Hematopoietic multipotent progenitor cell treated with erythropoietin and hydrocortisone succinate and interleukin-3 and kit ligand, for 8 days (in vitro differentiated cells): ENCODE data around the gene SLC9B2.
"Not testable (repeated sequence)": the region's sequence is repeated elsewhere in the genome, so short reads cannot be mapped to it uniquely, and the experiment has no call there.

Experiments
- DNase-seq: peaks from one replicate; pipeline ENCODE4 v3.0.0-alpha.2; 2015

SLC9B2 gene

DNA sequence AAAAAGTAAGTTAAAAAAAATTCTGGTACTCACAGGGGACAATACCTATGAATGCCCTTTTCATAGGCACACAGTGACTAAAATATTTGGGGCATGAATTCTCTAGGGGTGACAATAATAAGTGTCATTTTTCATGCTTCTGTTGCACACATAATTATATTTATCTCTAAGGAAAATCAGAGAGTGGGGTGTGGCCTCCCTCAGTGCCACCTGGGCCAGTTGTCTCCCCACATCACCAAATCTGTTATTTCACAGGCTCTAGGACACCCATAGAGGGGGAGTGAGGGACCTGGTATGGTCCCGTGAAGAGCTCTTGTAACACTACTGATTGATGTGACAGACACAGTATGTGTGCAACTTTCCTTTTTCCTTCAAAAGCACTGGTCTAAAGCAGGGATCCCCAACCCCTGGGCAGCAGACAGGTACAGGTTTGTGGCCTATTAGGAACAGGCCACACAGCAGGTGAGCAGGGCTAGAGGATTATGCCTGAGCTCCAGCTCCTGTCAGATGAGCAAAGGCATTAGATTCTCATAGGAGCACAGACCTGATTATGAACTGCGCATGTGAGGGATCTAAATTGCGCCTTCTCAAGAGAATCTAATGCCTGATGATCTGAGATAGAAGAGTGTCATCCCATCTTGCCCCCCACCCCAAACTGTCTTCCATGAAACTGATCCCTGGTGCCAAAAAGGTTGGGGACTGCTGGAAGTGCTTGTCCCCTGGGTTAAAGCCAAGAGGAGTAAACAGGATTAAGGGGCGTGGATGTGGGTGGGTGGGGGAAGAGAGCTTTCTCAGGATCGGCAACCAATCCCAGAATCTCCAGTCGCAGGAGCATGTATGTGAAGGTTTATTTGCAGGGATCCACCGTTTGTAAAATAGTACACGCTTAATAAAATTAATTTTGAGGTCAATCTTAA is 57.9 kb downstream of the SLC9B2 start:
- peak; percentile 38 for DNase-seq

DNA sequence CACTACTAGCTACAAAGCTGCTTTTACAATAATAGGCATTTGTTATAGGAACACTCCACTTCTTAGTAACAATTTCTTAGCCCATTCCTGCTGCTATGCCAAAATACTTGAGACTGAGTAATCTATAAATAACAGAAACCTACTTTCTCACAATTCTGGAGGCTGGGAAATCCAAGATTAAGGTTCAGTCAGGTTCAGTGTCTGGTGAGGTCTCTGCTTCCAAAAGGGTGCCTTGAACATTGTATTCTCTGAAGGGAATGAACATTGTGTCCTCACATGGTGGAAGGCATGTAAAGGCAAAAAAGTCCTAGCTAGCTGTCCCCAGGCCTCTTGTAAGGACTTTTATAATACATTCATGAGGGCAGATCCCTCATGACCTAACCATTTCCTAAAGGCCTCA is 64.0 kb downstream of the SLC9B2 start:
- DNase-seq: peak; percentile 77

DNA sequence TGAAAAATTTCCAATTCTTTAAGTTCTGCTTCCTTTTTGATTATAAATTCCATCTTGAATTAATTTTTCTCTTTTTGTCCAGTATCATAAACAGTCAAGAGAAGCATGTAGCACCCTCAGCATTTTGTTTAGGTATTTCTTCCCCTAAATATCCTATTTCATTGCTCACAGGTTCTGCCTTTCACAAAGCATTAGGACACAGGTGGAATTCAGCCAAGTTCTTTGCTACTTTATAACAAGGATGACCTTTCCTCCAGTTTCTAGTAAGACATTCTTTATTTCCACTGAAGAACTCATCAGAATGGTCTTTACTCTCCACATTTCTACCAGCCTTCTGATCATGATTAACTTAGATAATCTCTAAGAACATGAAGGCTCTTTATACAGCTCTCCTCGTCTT is 64.5 kb downstream of the SLC9B2 start:
- DNase-seq: peak; percentile 89

DNA sequence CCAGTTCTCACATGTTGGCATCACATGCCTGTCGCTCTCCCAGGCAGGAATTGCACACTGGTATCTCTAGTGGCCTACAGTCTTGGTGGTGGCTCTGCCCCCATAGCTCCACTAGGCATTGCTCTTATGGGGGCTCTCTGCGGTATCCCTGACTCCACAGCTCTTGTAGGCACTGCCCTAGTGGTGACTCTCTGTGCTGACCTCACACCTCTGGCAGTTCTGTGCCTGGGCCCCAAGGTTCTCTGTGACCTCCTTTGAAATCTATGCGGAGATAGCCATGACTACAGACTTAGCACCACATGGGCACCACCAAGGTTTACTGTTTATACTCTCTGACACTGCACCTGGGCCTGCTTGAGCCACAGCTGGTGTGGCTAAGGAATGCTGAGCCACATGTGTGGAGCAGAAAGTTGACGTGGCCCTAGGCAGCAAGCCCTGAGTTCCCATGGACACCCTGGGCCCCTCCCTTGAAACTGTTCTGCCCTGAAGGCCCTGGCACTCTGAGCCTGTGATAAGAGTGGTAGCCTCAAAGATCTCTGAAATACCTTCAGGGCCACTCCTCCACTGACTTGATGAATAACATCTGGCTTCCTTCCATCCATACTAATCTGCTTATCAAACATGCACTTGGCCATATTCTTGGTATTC is 65.1 kb downstream of the SLC9B2 start:
- DNase-seq: peak; percentile 99

DNA sequence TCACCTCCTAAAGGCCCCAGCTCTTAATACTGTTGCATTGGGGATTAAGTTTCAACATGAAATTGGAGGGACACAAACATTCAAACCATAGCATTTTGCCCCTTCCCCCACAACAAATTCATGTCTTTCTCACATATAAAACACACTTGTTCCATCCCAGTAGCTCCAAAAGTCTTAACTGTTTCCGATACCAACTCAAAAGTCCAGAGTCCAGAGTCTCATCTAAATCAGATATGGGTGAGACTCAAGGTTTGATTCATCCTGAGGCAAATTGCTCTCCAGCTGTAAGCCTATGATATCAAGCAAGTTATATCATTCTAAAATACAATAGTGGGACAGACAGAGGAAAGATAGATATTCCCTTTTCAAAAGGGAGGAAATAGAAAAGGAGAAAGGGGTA is 65.8 kb downstream of the SLC9B2 start:
- no peak for DNase-seq

DNA sequence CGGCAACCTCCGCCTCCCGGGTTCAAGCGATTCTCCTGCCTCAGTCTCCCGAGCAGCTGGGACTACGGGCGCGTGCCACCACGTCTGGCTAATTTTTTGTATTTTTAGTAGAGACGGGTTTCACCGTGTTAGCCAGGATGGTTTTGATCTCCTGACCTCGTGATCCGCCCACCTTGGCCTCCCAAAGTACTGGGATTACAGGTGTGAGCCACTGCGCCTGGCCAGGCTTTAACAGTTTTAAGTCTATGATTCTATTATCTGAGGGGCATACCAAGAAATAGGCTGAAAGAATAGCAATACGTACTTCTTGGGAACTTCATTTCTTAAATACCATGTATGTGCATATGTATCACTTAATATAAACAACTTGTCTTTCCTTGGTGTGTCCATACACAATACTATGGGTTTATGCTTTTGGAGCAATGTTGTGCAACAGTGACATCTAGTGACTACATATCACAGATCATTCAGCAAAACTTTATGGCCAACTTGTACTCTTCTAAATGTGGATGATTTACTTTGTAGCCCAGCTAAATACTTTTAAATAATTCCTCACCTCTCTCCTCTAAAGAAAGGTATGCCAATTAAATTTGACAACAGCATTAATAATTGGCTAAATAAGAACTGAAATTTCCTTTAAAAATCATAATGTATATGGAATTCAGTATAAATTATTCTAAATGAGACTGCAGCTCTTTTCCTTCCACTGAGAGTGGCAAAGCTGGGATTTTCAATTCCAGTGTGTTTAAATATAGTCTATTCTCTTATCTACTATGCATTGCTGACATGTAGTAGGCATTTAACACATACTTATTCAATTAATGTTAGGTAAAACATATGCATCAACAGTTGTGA is 67.5 kb downstream of the SLC9B2 start:
- DNase-seq: peak; percentile 89

DNA sequence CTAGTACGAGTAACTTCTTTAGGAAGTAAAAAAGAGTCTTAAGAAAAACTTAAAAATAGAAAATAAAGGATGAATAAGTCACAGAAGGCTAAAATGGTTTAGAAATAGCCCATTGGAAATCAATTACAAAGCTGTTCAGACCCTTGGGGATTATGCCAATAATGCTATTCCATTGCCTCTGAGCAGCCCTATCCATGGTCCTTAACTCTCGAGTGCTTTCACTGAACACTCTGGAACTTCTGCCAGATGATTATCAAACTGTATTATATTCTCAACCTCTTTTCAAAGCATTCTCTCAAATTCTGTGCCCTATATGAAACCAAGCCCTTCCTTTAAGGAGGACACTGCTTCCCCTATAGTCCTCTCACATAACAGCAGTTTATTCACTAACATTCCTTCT is 74.0 kb downstream of the SLC9B2 start:
- DNase-seq: no peak

DNA sequence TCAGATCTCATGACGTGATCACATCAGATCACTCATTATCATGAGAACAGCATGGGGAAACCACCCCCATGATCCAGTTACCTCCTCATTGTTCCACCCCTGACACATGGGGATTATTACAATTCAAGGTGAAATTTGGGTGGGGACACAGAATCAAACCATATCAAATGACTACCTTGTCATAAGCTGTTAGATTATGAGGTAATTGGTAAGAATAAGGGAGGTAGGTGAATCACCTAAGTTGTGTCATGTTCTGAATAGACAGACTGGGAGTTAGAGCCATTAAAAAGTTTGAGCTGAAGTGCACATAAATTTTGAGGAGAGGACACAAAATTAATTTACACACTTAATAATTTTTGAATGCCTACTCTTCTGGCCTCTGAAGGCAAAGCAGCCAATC is 81.8 kb downstream of the SLC9B2 start:
- no peak for DNase-seq

DNA sequence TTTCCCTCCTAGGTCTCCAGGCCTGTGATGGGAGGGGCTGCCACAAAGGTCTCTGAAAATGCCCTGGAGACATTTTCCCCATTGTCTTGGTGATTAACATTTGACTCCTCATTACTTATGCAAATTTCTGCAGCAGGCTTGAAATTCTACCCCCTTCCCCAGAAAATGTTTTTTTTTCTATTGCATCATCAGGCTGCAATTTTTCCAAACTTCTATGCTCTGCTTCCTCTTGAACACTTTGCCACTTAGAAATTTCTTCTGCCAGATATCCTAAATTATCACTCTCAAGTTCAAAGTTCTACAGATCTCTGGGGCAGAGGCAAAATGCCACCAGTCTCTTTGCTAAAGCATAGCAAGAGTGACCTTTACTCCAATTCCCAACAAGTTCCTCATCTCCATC is 82.6 kb downstream of the SLC9B2 start:
- DNase-seq: not testable (repeated sequence)

DNA sequence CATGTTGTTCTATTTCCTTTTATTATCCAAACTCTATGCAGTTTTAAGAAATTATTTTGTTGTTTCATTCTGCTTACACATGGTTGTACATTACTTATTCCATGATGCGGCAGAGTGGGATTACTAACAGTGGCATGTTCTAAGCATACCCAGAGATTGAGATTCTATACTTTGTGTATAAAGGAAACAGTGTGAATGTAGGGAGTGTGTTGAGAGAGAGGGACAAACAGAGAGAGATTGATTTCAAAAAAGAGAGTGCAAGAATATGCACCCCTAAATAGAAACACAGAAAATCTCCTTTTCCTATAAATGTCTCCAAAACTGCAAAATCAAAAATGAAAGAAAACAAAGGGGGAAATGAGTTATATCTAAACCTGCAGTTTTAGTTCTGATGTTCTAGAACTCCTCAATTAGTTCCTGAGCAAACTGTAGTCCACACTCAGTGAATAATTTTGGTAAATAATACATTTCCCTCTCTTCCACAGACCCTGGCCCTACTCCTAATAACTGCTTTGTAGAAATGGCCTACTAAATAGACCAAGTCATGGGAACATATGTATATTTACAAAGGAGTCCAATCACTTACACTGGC is 88.0 kb downstream of the SLC9B2 start:
- DNase-seq: no peak

DNA sequence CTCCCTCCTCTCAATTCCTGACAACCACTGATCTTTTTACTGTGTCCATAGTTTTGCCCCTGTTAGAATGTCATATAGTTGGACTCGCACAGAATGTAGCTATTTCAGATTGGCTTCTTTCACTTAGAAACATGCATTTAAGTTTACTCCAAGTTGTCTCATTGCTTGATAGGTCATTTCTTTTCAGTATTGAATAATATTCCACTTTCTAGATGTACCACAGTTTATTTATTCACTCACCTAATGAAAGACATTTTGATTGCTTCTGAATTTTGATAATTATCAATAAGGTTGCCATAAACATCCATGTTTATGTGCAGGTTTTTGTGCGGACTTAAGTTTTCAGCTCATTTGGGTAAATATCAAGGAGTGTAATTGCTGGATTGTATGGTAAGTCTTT is 95.6 kb downstream of the SLC9B2 start:
- DNase-seq: no peak
